GM12891 (cell line): Measurements from ENCODE around the gene DCUN1D3.
"Not testable (repeated sequence)": the region's sequence is repeated elsewhere in the genome, so short reads cannot be mapped to it uniquely, and the experiment has no call there.

Experiments
- DNase-seq: peaks from one replicate; pipeline ENCODE4 v3.0.0; 2011; ENCODE audit warnings: low spot score; ENCODE audit not compliant: insufficient read length
- FAIRE-seq: peaks from 2 replicates; lab custom pipeline; 2011; peaks lifted over from hg19 to GRCh38; lab: Jason Lieb, UNC
- PAX5 ChIP-seq: IDR thresholded peaks from 2 replicates; pipeline ENCODE4 v1.6.1; 2011; ENCODE audit warnings: low read length, moderate library complexity, mild to moderate bottlenecking; ENCODE audit not compliant: insufficient read depth, severe bottlenecking
- POLR2A ChIP-seq: IDR thresholded peaks from 2 replicates; pipeline ENCODE4 v1.6.1; 2011; ENCODE audit warnings: low read depth, low read length, control low read depth
- POLR2AphosphoS5 ChIP-seq: IDR thresholded peaks from 2 replicates; pipeline ENCODE4 v1.6.1; 2011; ENCODE audit warnings: low read depth, low read length, control low read depth
- POU2F2 ChIP-seq: IDR thresholded peaks from 2 replicates; pipeline ENCODE4 v1.6.1; 2011; ENCODE audit warnings: low read depth, mild to moderate bottlenecking, control low read depth, low read length, moderate library complexity
- SPI1 ChIP-seq: IDR thresholded peaks from 2 replicates; pipeline ENCODE4 v1.6.1; 2011; ENCODE audit warnings: low read depth, low read length, control low read depth
- TAF1 ChIP-seq: IDR thresholded peaks from 2 replicates; pipeline ENCODE4 v1.6.1; 2011; ENCODE audit warnings: low read depth, low read length, control low read depth

DCUN1D3 gene

DNA sequence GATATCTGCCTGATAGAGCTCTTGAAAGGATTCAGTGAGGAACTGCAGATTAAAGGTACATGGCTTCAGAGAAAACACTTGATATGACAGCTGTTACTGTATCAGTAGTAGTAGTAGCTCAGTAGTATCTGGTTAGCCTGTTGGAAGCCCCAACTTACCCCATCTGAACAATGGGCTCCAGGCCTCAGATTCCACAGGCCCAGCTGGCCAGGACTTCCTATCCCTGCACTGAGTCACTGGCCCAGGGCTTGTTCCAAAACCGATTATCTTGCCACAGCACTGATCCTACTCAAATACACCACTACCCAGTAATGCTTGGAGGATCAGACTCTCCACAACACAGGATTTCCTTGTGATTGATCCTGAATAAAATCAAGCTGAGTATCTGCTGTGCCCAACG, 32.6 kb downstream of the DCUN1D3 start:
- TF ChIP-seq POU2F2 (no peak), POLR2AphosphoS5 (no peak), POLR2A (no peak), TAF1 (no peak), PAX5 (no peak), SPI1 (no peak)
- DNase-seq (no peak), FAIRE-seq (no peak)

DNA sequence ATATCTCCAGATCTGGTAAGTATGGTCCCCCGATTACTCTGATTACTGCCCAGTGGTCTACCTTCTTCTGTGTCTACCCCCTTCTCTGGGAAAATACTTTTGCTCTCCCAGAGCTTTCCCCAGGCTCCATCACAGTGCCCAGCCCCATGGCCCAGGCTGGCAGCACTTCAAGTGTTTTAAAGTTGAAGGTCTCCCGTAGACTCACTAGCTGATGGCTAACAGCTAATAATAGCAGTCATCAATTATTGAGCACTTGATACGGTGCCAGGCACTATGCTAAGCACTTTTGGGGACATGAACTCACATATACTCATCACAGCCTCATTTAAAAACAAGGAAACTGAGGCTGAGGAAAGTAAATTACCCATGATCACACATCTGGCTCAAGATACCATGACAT, 33.4 kb downstream of the DCUN1D3 start:
- FAIRE-seq (no peak), DNase-seq (no peak)
- no peak for TF ChIP-seq TAF1
- TF ChIP-seq POLR2AphosphoS5, result no peak
- TF ChIP-seq PAX5, result no peak
- TF ChIP-seq POU2F2, result no peak
- TF ChIP-seq POLR2A, result no peak
- TF ChIP-seq SPI1, result no peak

DNA sequence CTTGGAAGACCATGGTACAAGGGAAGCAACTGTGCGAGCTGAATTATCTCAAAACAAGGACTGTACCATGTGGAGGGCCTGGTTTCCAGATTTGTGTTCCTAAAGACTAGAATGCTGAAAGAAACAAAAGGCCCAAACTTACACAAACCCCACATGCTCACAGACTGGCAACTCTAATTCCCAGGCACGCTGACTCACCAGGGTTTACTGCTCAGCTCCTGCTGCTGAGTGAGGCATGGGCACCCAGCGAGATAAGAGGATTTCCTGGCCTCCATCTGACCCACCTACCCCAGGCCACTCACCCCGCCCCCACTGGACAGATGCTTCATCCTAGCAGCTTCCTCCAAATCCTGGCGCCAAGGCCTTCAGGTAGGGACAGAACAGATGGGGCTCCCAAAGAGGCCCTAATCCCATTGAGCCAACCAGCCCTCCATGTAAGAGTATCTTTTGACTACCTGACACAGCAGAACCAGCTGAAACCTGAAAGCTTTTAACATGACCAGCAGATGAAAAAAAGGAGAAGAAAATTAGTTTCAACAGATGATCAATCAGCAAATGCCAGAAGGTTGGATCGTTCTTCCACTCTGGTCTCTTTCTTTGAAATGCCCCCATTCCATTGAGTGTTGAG, 33.9 kb downstream of the DCUN1D3 start:
- FAIRE-seq (no peak), DNase-seq (no peak)
- TF ChIP-seq TAF1 (peak; percentile 10; the same call in 1 of the 2 replicates), SPI1 (no peak)

DNA sequence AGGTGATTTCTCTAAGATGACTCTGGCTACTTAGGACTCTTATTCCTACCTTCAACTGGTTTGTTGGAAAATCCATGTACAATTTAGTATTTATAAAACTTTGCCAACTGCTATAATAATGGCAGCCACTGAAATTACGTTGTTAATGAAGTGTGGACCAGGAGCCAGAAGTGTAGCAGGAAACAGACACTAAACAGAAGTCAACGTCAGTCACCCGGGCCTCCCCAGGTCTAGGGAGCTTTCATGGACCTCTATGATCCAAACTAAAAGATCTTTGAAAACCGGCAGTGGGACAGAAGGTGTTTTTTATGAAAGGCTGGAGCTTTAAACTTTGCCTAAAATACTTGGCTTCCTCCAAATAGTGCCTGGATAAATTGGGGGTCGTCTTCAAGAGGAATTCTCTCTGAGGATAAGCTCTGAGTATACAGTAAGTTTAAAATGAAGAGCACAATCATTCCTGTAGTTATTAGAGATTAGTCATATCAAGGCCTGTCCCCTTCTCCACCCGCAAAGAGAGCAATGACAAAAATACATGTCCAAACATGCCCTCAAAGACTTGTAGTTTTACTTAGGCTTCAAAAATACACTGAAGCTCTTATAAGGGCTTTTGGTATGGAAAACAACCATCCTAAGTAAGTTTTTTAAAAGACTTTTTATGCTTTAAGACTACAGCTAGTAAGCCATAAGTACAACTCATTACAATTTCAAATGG, 34.6 kb downstream of the DCUN1D3 start:
- TF ChIP-seq POU2F2 (no peak), TAF1 (no peak), SPI1 (no peak), POLR2A (no peak)
- FAIRE-seq, result no peak
- no peak for DNase-seq

DNA sequence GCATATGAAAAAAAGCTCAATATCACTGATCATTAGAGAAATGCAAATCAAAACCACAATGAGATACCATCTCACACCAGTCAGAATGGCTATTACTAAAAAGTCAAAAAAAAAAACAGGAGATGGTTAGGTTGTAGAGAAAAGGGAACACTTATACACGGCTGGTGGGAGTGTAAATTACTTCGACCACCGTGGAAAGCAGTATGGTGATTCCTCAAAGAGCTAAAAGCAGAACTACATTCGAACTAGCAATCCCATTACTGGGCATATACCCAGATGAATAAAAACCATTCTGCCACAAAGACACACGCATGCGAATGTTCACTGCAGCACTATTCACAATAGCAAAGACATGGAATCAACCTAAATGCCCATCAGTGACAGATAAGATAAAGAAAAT, 35.8 kb downstream of the DCUN1D3 start:
- not testable (repeated sequence) for DNase-seq, FAIRE-seq

DNA sequence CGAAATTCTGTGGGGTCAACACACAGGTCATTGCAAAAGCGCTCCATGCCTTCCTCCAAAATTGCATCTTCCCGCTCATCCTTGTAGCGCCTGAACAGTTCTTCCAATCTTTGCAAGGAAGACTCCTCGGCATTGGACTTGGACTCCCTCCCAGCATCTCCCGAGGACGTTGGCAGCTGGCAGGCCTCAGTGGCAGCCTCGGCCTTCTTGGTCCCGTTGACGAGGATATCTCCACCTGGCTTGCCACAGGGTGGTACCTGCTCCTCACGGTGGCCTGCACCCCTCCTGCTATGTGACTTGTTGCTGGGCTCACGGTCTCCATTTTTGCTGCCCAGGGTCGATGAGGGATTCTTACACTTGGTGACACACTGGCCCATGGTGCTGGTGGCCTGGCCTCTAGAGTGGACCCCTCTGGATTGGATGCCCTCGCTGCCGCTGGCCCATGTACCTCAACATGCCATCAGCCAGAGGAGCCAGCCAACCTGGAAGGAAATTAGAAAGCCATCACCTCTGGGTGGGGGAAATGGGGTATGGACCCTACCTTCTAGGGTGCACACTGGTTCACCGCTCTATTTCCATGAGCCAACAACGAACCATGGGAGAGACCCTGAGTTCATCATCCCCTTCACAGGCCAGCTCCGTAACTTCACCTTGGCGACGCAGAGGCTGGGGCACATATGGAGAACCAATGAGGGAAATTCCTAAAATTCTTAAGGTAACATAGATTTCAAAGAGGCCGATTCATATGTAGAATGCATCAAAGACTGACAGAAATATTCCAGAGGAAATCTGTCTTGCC, 37.8 kb downstream of the DCUN1D3 start:
- TF ChIP-seq SPI1, result no peak
- no peak for TF ChIP-seq POLR2A
- TF ChIP-seq POLR2AphosphoS5, result no peak
- no peak for TF ChIP-seq POU2F2
- TF ChIP-seq TAF1, result no peak
- no peak for TF ChIP-seq PAX5
- FAIRE-seq, result no peak

DNA sequence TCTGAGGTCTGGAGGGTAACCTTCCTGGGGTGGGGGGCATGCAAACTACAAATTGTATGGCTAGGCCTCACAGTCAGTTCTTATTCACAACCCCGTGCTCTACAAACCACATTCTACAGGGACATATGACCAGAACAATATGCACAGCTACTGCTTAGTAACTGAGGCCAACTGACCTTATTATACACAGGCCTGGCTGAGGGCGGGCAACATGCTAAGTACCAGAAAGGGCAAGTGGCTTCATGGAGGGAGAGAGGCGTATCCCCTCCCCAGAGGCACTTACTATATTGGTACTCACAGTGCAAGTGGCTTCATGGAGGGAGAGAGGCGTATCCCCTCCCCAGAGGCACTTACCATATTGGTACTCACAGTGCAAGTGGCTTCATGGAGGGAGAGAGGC, 39.2 kb downstream of the DCUN1D3 start:
- FAIRE-seq, DNase-seq: not testable (repeated sequence)

More for the DNA sequence above, 37.8 kb downstream of the DCUN1D3 start:
- no peak for DNase-seq

DNA sequence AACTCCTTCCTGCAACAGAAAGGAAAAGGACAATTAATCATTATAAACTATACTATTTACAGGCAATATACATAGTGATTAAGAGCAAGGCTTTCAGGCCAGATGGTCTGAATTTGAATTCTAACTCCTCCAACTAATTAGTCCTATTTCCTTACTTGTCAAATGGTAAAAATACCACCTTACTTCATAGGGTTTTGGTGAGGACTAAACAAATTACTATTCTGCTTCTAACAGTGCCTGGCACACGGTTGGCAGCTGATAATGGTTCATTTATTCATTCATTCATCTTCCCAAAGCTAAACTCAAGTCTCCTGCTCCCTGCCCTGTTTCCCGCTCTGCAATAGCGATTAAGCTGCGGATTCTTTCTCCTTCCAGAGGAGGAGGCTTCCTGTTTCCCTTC, 39.8 kb downstream of the DCUN1D3 start:
- no peak for DNase-seq
- TF ChIP-seq POLR2AphosphoS5 (no peak), PAX5 (no peak), POU2F2 (no peak), SPI1 (no peak), TAF1 (no peak), POLR2A (no peak)
- no peak for FAIRE-seq

DNA sequence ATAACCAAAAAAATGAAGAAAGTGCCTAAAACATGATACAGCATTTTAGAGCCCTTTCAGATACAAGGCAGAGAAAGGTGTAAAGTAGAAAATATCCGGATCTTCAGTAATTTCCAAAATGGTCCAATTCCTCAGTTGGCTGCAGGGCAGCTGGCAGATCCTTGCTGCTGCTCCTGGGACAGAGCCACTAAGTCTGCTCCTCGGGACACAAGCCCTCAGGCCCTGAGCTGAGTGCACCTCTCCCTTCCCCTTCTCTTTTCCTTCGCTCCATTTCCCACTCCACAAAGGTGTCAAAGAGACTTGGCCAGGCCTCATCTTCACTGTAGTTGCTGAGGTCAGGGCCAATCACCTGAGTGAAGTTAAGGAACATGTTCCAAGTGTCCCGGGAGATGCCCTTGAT, 40.5 kb downstream of the DCUN1D3 start:
- TF ChIP-seq PAX5, result no peak
- no peak for TF ChIP-seq TAF1
- no peak for TF ChIP-seq SPI1
- no peak for TF ChIP-seq POLR2AphosphoS5
- TF ChIP-seq POLR2A, result no peak
- TF ChIP-seq POU2F2, result no peak
- DNase-seq, result no peak
- no peak for FAIRE-seq

DNA sequence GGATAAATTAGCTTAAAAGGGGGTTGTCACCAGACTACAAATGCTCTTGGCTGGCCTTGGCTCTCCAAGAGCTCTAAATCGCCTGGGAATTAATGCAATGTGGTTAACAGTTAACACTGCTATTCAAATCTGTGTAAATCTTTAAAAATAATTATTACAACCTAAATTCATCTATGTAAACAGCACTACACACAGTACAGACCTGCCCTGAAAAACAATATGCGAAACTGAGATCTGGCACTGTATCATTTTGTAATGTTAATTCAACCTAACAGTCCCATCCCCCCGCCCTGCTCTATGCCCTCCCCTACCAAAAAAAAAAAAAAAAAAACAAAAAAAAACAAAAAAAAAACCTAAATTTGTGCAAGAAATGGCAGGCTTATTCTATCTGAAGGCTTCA, 40.9 kb downstream of the DCUN1D3 start:
- no peak for FAIRE-seq
- TF ChIP-seq PAX5 (no peak), SPI1 (no peak), POLR2A (no peak), TAF1 (no peak), POLR2AphosphoS5 (no peak), POU2F2 (no peak)
- no peak for DNase-seq
